ENCODE results near the gene ASB3. TPM values are rescaled to one million over a fixed set of nuclear protein-coding genes. Genes with fewer than 3 reads are reported as not detected.

The ASB3 gene
- total RNA-seq = 33.0 and 34.0 TPM in 2 replicates

GRCh38 chr2:53786705-53787613 lies at the start of gene ASB3, which contains the start of gene ERLEC1:
Gene ASB3, minus strand, starts transcription at chr2:53786953. Its CDS starts 21,381 bp downstream, at chr2:53765572.
Gene ERLEC1, plus strand, starts transcription at chr2:53787044. Its CDS starts 167 bp downstream, at chr2:53787211.

GRCh38 chr2:53767405-53768241 lies 19.1 kb downstream of the ASB3 start, which contains the start of gene CHAC2:
Gene CHAC2, plus strand, starts transcription at chr2:53767804. Its CDS starts 83 bp downstream, at chr2:53767887.

Other genes starting within 250 kb of the ASB3 start
- gene CHAC2, start 19.1 kb downstream of the ASB3 start, total RNA-seq = 3.5 and 11.8 TPM in 2 replicates
- 123 and 137 TPM in 2 replicates for gene ERLEC1, start 91 bp upstream of the ASB3 start, total RNA-seq
- 1.1 and 1.4 TPM in 2 replicates for gene GPR75, start 73.0 kb upstream of the ASB3 start, total RNA-seq
- gene PSME4, start 184.0 kb upstream of the ASB3 start, total RNA-seq = 35.2 and 53.3 TPM in 2 replicates

Data from uterine smooth muscle cell (primary cell).